HG02970 (cell line): ENCODE data around the gene RAD17.
"Not testable (repeated sequence)": the region's sequence is repeated elsewhere in the genome, so short reads cannot be mapped to it uniquely, and the experiment has no call there.

Source experiments
- ATAC-seq: cut with Tn5 transposase; IDR thresholded peaks from one replicate; pipeline ENCODE4 v1.9.1; 2021; ENCODE audit warnings: mild to moderate bottlenecking, moderate library complexity, moderate number of reproducible peaks; ENCODE audit not compliant: unreplicated experiment, low FRiP score

RAD17 gene

GRCh38 chr5:69369340-69370121 is at the start of gene RAD17, which contains the start of the genes AK6 and TAF9:
RAD17 (plus strand) TSS chr5:69369818; CDS start chr5:69372209, 2,391 bp downstream.
AK6 (minus strand) TSS chr5:69369520; CDS start chr5:69369490, 30 bp downstream.
TAF9 (minus strand) TSS chr5:69369520; CDS start chr5:69365737, 3,783 bp downstream.
- ATAC-seq: peak; percentile 92

- no peak for ATAC-seq
These were observed 43.3 kb upstream of the RAD17 start for GRCh38 chr5:69326365-69326764.

- ATAC-seq: no peak
These were observed 39.6 kb upstream of the RAD17 start for GRCh38 chr5:69329905-69330489.

GRCh38 chr5:69331528-69332445 is 37.8 kb upstream of the RAD17 start:
- no peak for ATAC-seq

- not testable (repeated sequence) for ATAC-seq
These were observed 35.8 kb upstream of the RAD17 start for GRCh38 chr5:69333668-69334315.

- ATAC-seq: no peak
These were observed 34.8 kb upstream of the RAD17 start for GRCh38 chr5:69334793-69335268.

GRCh38 chr5:69335341-69335935 is 34.2 kb upstream of the RAD17 start:
- ATAC-seq: no peak

- ATAC-seq: no peak
These were observed 28.0 kb upstream of the RAD17 start for GRCh38 chr5:69341520-69342161.

- ATAC-seq: no peak
These were observed 26.5 kb upstream of the RAD17 start for GRCh38 chr5:69343083-69343482.

- no peak for ATAC-seq
These were observed 19.0 kb upstream of the RAD17 start for GRCh38 chr5:69350664-69351063.

- ATAC-seq: no peak
These were observed 9.9 kb upstream of the RAD17 start for GRCh38 chr5:69359699-69360098.

GRCh38 chr5:69360442-69360841 is 9.2 kb upstream of the RAD17 start:
- ATAC-seq: no peak

GRCh38 chr5:69364414-69364813 is 5.2 kb upstream of the RAD17 start:
- ATAC-seq: no peak

- no peak for ATAC-seq
These were observed 4.8 kb upstream of the RAD17 start for GRCh38 chr5:69364850-69365249.

GRCh38 chr5:69367697-69368279 is 1.8 kb upstream of the RAD17 start:
- ATAC-seq: no peak

GRCh38 chr5:69368458-69369339 is 919 bp upstream of the RAD17 start:
- no peak for ATAC-seq

GRCh38 chr5:69370335-69370734 is 717 bp downstream of the RAD17 start:
- not testable (repeated sequence) for ATAC-seq

- ATAC-seq: no peak
These were observed 2.8 kb downstream of the RAD17 start for GRCh38 chr5:69372394-69372793.
